Measurements from ENCODE around the gene NOS3. TPM values are rescaled to one million over a fixed set of nuclear protein-coding genes. Genes with fewer than 3 reads are reported as not detected.

The NOS3 gene
- total and polyA plus RNA-seq, 9 of the 15 experiments (the other 6 are each of a cell fraction or from before 2014, with no cell fraction given) = 1.1 to 121 (median 23.6) TPM

- TF ChIP-seq CREB3L1 (IDR thresholded peaks at IDR 0.05; ENCODE audit: borderline replicate concordance, low read depth) = peak; percentile 52; the same call in 1 of the 2 replicates
- no peak for TF ChIP-seq ATF1 (CRISPR knock-in tag; IDR thresholded peaks at IDR 0.05)
- TF ChIP-seq ATF1 (tag; IDR thresholded peaks at IDR 0.05) = peak; percentile 93
- 0 out of 2 replicates have a peak, but pooled peaks have one; percentile 54 for TF ChIP-seq ZNF830 (CRISPR knock-in tag; IDR thresholded peaks at IDR 0.05)
- no peak for TF ChIP-seq NR2C1 (IDR thresholded peaks at IDR 0.05)
- TF ChIP-seq NR2C1 (tag; IDR thresholded peaks at IDR 0.05) = peak; percentile 81
- peak; percentile 88 for TF ChIP-seq IRF9 (tag; IDR thresholded peaks at IDR 0.05)
- peak; percentile 79 for TF ChIP-seq MIER1 (IDR thresholded peaks at IDR 0.05; ENCODE audit: low read depth)
- peak; percentile 98 for TF ChIP-seq SMARCC2 (IDR thresholded peaks at IDR 0.05; ENCODE audit: low read depth)
- peak; percentile 10; the same call in 1 of the 2 replicates for TF ChIP-seq NFXL1 (CRISPR knock-in tag; IDR thresholded peaks at IDR 0.05)
- TF ChIP-seq BCLAF1 (IDR thresholded peaks at IDR 0.05; ENCODE audit: borderline replicate concordance in 1 of 2, control insufficient read depth in 1 of 2, low read depth in 2 of 2, low read length in 1 of 2) = peak in 1 of 2 experiments; percentile 47; a peak in 1 of 4 replicates
- peak; percentile 89 for TF ChIP-seq MBD2 (IDR thresholded peaks at IDR 0.05; ENCODE audit: borderline replicate concordance, low read depth)
- TF ChIP-seq ZNF76 (CRISPR knock-in tag; IDR thresholded peaks at IDR 0.05; ENCODE audit: borderline replicate concordance) = peak; percentile 91
- peak; percentile 87 for TF ChIP-seq MAFG (tag; conservative IDR thresholded peaks at IDR 0.05)
- TF ChIP-seq MYNN (IDR thresholded peaks at IDR 0.05) = peak; percentile 92
- no peak for TF ChIP-seq MYNN (CRISPR knock-in tag; IDR thresholded peaks at IDR 0.05)
- 0 out of 2 replicates have a peak, but pooled peaks have one; percentile 33 for TF ChIP-seq POLR2G (IDR thresholded peaks at IDR 0.05; ENCODE audit: low read depth, low read length)
- peak; percentile 78 for TF ChIP-seq DDX20 (tag; IDR thresholded peaks at IDR 0.05; ENCODE audit: low read depth)
- peak; percentile 89 for TF ChIP-seq TEAD2 (tag; IDR thresholded peaks at IDR 0.05)
- peak; percentile 98 for TF ChIP-seq GATA2 (CRISPR knock-in tag; IDR thresholded peaks at IDR 0.05)
- peak; percentile 88 for TF ChIP-seq GATAD2A (IDR thresholded peaks at IDR 0.05)
- TF ChIP-seq NCOR1 (IDR thresholded peaks at IDR 0.05) = no peak
- peak; percentile 52; the same call in 1 of the 2 replicates for TF ChIP-seq ZNF23 (CRISPR knock-in tag; IDR thresholded peaks at IDR 0.05)
Observed at GRCh38 chr7:150959739-150960734, 30.8 kb upstream of the NOS3 start (continued).

Data from K562 (cell line).